ENCODE measurements around the gene LRRC4B. TPM values are rescaled to one million over a fixed set of nuclear protein-coding genes. Genes with fewer than 3 reads are reported as not detected.
A peak's percentile ranks its signal among the peaks of the same experiment; 100 is the strongest.

The LRRC4B gene
- total and polyA plus RNA-seq, 2 donors from 2014 or later = 1.2 to 2.6 TPM

DNA sequence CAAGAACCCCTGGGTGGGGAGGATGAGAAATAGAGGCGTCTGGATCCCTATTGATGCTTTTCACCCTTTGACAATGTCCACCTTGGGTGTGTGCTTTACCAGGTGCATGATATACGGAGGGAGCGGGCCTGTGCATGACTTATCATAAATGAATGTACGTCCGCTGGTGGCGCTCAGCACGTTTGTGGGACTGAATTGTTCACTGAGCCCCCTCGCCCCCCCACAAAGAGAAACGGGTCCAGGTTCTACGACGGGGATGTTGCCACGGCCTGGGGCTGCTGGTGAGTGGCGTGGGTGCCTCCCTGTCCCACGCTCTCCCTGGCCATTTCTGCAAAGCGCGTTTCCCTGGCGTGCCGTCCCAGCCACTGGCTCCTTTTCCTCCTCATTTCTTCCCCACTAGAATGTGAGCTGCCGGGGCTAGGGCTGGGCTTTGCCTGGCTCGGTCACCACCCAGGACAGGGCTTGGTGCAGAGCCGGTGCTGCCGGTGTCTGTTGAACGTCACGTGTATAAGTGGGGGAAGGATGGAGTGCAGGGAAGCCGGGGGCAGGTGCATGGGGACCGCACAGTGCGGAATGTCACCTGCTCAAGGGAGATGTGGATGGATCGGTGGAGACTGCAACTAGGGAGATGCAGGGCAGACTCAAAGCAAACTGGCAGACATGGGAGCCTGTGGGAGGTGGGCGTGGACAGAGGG, 21.6 kb downstream of the LRRC4B start:
- DNase-seq = no peak
- no peak for TF ChIP-seq CTCF (IDR thresholded peaks at IDR 0.05; ENCODE audit: borderline replicate concordance, extremely low read depth, insufficient read depth)
- FAIRE-seq = no peak
- Histone ChIP-seq H3K4me1 (ENCODE audit: control insufficient read depth in 2 of 3, insufficient read depth in 2 of 3, low read depth in 1 of 3, low read length in 3 of 3) (no peaks in the 10 kb centered on the region), H3K27me3 (ENCODE audit: control insufficient read depth, insufficient read depth, low read length) (no peaks in the 10 kb centered on the region), H3K4me3 (ENCODE audit: low read length in 3 of 3) (no peak overlapping the region), H3K36me3 (ENCODE audit: control insufficient read depth in 2 of 3, insufficient read depth in 3 of 3, low read length in 3 of 3) (no peaks in the 10 kb centered on the region), H3K27ac (ENCODE audit: low read depth in 2 of 2, low read length in 2 of 2) (no peak overlapping the region), H3K9ac (ENCODE audit: low read length in 3 of 3) (no peak overlapping the region), H3K9me3 (ENCODE audit: control insufficient read depth in 2 of 3, insufficient read depth in 1 of 3, low read length in 3 of 3) (no peaks in the 10 kb centered on the region)
- intact Hi-C loops (cut with DNase I) = no loop called here

DNA sequence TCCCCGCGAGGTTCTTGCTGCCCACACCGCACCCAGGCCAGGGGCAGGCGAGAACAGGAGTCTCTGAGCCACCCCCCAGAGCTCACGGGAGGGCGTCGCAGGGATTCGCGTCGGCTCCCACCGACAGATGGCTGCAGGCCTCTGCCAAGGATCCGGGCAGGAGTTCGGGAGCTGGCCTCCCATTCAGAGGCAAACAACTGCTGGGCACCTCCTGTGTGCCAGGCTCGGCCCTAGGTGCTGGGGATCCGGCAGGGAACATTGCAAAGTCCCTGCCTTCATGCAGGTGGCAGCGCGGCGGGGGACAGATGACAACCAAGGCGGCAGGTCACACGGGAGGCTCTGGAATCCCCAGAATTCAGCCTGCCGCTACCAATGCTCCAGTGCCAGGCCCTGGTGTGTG, 25.3 kb downstream of the LRRC4B start:
- no peak for FAIRE-seq
- Histone ChIP-seq H3K4me3 (ENCODE audit: low read length in 3 of 3) (no peak overlapping the region), H3K27ac (ENCODE audit: low read depth in 2 of 2, low read length in 2 of 2) (no peak overlapping the region), H3K9me3 (ENCODE audit: control insufficient read depth in 2 of 3, insufficient read depth in 1 of 3, low read length in 3 of 3) (no peaks in the 10 kb centered on the region), H3K36me3 (ENCODE audit: control insufficient read depth in 2 of 3, insufficient read depth in 3 of 3, low read length in 3 of 3) (no peaks in the 10 kb centered on the region), H3K9ac (ENCODE audit: low read length in 3 of 3) (no peak overlapping the region), H3K4me1 (ENCODE audit: control insufficient read depth in 2 of 3, insufficient read depth in 2 of 3, low read depth in 1 of 3, low read length in 3 of 3) (no peaks in the 10 kb centered on the region), H3K27me3 (ENCODE audit: control insufficient read depth, insufficient read depth, low read length) (no peaks in the 10 kb centered on the region)
- DNase-seq = no peak
- no peak for TF ChIP-seq CTCF (IDR thresholded peaks at IDR 0.05; ENCODE audit: borderline replicate concordance, extremely low read depth, insufficient read depth)
- intact Hi-C loops (cut with DNase I) = no loop called here

- intact Hi-C loops (cut with DNase I) = no loop called here
- no peak for FAIRE-seq
Measured at GRCh38 chr19:50537769-50538230, 30.4 kb downstream of the LRRC4B start.

More at GRCh38 chr19:50537769-50538230, 30.4 kb downstream of the LRRC4B start:
- Histone ChIP-seq H3K4me3 (ENCODE audit: low read length in 3 of 3) (no peak overlapping the region), H3K4me1 (ENCODE audit: control insufficient read depth in 2 of 3, insufficient read depth in 2 of 3, low read depth in 1 of 3, low read length in 3 of 3) (no peaks in the 10 kb centered on the region), H3K9me3 (ENCODE audit: control insufficient read depth in 2 of 3, insufficient read depth in 1 of 3, low read length in 3 of 3) (peaks cover 0 to 10% (median under 1%) of the 10 kb centered on the region in 3 donors), H3K27me3 (ENCODE audit: control insufficient read depth, insufficient read depth, low read length) (no peaks in the 10 kb centered on the region), H3K27ac (ENCODE audit: low read depth in 2 of 2, low read length in 2 of 2) (no peak overlapping the region), H3K36me3 (ENCODE audit: control insufficient read depth in 2 of 3, insufficient read depth in 3 of 3, low read length in 3 of 3) (no peaks in the 10 kb centered on the region), H3K9ac (ENCODE audit: low read length in 3 of 3) (no peak overlapping the region)
- peak in 4 of 5 donors; percentile 82 to 87 (median 86) for DNase-seq
- peak; percentile 55 for TF ChIP-seq CTCF (IDR thresholded peaks at IDR 0.05; ENCODE audit: borderline replicate concordance, extremely low read depth, insufficient read depth)
